GM21825 (cell line): ENCODE data around the gene RASSF8.
A peak's percentile ranks its signal among the peaks of the same experiment; 100 is the strongest.

Source experiments
- ATAC-seq: cut with Tn5 transposase; IDR thresholded peaks from one replicate; pipeline ENCODE4 v1.9.1; 2021; ENCODE audit warnings: mild to moderate bottlenecking, moderate library complexity; ENCODE audit not compliant: unreplicated experiment

Gene RASSF8, protein sequence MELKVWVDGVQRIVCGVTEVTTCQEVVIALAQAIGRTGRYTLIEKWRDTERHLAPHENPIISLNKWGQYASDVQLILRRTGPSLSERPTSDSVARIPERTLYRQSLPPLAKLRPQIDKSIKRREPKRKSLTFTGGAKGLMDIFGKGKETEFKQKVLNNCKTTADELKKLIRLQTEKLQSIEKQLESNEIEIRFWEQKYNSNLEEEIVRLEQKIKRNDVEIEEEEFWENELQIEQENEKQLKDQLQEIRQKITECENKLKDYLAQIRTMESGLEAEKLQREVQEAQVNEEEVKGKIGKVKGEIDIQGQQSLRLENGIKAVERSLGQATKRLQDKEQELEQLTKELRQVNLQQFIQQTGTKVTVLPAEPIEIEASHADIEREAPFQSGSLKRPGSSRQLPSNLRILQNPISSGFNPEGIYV

DNA sequence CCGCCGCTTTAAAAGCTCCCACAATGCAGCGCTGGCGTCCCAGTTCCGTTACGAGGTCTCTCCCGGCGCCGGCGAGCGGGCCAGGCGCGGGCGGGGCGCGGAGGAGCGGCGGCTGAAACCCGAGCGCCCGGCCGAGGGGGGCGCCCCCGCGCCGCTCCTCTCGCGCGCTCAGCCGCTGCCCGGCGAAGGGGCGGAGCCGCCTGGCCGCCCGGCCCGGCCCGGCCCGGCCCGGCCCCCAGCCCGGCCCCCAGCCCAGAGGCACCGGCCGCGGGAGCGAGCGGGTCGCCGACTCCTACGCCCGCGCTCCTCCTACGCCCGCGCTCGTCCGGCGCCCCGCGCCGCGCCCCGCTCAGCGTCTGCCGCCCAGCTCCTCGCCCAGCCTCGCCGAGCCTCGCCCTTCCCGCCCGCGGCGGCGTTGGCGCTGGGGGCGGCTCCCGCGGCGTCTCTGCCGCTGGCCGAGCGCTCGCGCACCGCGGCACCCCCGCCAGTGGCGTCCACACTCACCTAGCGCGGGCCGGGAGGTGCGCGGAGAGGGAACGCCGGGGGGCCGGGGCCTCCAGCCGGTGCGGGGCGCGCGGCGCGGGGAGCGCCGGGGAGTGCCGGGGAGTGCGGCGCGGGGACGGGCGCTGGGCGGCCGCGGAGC, at the start of gene RASSF8:
Gene RASSF8, plus strand, starts transcription at position 255 of the 643 bp plus-strand sequence. CDS start 96,662 bp downstream, outside the sequence.
- peak; percentile 91 for ATAC-seq

GRCh38 chr12:25914551-25914950, 43.9 kb upstream of the RASSF8 start:
- no peak for ATAC-seq

DNA sequence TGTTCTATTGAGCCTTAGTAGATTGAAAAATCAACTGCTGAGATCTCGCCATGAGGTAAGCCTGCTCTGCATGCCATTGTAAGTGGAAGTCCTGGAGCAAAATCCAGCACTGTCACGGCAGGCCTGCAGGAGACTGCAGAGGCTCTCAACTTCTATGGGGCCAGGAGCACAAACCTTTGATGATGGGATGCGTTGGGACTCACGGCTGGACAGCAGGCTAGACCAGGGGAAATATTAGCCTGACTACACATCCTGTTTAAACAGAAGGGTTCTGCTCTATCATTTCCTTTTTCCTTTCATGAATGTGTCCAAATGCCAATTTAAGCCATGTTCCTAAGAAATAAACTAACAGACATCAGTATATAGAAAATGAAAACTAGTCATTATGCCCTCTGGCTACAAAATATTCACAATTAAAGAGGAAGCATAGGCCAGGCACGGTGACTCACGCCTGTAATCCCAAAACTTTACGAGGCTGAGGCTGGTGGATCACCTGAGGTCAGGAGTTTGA, 33.9 kb upstream of the RASSF8 start:
- ATAC-seq: no peak

DNA sequence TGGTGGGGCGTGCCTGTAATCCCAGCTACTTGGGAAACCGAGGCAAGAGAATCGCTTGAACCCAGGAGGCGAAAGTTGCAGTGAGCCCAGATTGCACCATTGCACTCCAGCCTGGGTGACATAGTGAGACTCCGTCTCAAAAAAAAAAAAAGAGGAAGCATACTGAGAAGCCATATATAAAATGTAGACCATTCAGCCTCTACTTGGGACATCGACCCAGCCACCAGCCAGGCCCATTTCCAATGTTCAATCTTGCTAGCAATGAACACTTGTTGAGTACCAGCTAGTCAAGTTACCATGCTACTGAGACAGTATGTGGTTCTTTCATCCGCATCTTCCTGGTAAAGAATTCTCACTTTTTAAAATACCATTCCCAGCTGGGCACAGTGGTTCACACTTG, 33.4 kb upstream of the RASSF8 start:
- ATAC-seq: no peak

DNA sequence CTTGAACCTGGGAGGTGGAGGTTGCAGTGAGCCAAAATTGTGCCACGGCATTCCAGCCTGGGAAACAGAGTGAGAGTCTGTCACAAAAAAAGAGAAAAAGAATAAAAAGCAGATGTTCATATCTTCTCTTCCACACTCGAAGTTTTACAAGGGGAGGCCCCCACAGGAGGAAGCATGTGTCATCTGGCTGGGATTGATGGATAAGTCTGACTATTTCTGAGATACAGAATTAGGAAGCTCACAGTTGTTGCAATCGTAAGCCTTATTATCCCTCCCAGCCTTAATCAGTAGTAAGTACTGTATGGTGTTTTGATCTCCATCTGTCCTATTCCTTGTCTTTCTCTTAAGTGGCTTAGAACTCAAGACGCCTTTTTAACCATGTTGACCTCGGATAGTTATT, 31.9 kb upstream of the RASSF8 start:
- no peak for ATAC-seq

DNA sequence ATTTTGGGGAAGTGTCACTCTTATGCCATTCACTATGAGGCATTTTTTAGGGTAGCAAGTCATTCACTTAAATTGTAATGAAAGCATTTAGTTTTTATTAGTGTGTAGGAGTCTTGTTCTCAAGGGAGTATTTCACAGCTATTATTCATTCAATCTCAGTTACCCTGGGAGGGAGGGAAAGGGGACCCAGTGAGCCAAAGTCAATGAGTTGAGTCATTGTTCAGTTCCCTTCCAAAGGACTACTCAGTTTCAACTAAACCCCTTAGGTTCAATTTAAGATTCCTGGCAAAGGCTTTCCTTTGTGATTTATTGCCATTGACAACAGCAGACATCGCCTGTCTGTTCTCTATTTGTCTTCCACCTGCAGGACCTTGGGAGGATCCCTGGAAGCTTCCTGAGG, 29.3 kb upstream of the RASSF8 start:
- no peak for ATAC-seq

GRCh38 chr12:25932971-25933370, 25.5 kb upstream of the RASSF8 start:
- ATAC-seq: no peak

- no peak for ATAC-seq
Measured at GRCh38 chr12:25934456-25934855, 24.0 kb upstream of the RASSF8 start.

- ATAC-seq: no peak
Measured at GRCh38 chr12:25935355-25936144, 22.9 kb upstream of the RASSF8 start.

GRCh38 chr12:25937096-25937495, 21.4 kb upstream of the RASSF8 start:
- ATAC-seq: no peak

GRCh38 chr12:25938581-25938980, 19.9 kb upstream of the RASSF8 start:
- ATAC-seq: no peak

- no peak for ATAC-seq
Measured at GRCh38 chr12:25939606-25940005, 18.9 kb upstream of the RASSF8 start.

DNA sequence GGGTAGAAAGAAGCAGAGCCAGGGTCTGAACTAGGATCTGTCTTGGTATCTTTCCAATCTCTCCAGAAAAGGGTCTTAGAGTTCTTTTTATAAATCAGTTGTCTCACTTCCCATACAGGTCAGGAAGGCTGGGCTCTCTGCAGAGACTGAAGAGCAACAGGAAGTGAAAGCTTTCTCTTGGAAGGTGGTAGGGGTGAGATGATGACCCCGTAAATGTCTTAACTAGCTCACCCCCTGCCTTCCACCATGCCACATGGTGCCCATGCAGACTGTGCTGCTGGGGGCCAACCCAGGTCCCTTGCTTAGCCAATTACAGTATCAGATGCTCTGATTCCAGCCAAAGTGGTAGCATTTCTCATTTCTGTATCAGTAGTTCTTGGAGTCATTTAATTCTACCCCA, 17.6 kb upstream of the RASSF8 start:
- no peak for ATAC-seq

- ATAC-seq: no peak
Measured at GRCh38 chr12:25942709-25943108, 15.8 kb upstream of the RASSF8 start.

- ATAC-seq: no peak
Measured at GRCh38 chr12:25943940-25944339, 14.5 kb upstream of the RASSF8 start.

GRCh38 chr12:25949343-25949742, 9.1 kb upstream of the RASSF8 start:
- ATAC-seq: no peak

DNA sequence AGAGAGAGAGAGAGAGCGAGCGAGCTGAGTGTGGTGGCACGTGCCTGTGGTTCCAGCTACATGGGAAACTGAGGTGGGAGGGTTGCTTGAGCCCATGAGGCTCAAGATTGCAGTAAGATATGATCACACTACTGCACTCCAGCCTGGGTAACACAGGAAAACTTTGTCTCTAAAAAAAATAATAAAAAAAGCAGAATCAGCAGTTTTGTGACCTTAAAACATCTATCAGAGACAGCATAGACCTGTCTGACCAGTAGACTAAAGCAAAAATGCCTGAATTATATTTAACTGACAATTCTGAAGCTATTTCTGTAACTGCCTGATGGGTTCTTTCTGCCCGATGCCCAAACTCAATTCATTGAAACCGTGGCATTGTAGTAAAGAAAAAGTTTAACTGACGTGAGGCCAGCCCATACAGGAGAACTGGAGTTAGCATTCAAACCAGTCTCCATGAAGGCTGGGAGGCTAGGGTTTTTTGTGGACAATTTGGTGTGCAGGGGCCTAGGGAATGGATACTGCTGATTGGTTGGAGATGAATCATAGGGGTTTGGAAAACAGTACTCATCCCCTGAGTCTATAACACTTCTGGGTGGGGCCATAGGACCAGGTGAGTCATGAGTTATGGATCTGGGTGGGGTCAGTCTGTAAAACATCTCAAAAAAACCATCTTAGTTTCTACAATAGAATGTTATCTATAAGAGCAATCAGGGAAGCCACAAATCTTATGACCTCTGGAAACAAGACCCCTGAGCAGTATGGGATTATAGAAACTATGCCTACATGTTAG, 8.0 kb upstream of the RASSF8 start:
- no peak for ATAC-seq

DNA sequence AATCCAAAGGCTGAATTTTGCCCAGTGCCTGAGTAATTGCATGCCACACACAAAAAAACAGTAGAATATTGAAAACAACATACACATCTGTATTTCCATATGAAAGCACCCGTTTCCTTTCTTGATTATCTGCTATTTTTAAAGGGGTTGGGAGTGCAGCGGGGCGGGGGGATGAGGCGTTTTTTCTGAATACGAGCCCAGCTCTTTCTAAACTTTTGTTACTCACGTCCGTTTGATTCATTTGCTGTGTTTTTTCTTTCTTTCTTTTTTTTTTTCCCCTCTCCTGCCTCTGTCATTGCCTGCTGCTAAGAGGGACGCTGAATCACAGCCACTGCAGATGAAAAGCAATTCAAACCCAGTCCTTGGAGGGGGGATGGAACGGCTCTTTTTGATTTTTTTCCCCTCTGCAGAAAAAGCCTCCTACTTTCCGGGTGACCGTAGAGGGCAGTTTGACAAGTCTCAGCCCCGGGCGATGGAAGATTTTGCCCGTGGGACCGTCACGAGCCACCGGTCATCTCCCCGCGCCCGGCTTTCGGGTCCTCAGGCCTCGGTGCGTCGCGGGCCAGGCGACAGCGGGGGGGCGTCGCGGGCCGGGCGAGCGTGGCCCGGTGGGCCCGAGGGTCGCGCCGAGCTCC, 572 bp upstream of the RASSF8 start:
- ATAC-seq: no peak

- ATAC-seq: no peak
Measured at GRCh38 chr12:25959071-25959961, 834 bp downstream of the RASSF8 start.
